GM12878 (cell line): ENCODE measurements around the gene AIF1. TPM values are rescaled to one million over a fixed set of nuclear protein-coding genes. Genes with fewer than 3 reads are reported as not detected.

ENCODE experiments used
- ATAC-seq: fragments of 200-7000 bp; cut with Tn5 transposase; 3 replicates; pipeline ENCODE4 v1.9.1; 2020; ENCODE audit warnings: mild to moderate bottlenecking, moderate library complexity
- BruUV-seq: library from RNA; stranded (reverse); fragments of 400-500 nt; replicated peaks from 2 replicates; lab custom pipeline; 2021; lab: Mats Ljungman, UMichigan
- CTCF ChIA-PET: fragments of 300-600 bp; sonication (Branson Sonifier 250); formaldehyde crosslinking; extraction: SDS; loops from one replicate; lab custom pipeline; 2021; ENCODE audit warnings: inconsistent platforms; lab: Yijun Ruan, JAX
- POLR2A ChIA-PET: fragments of 350-600 bp; formaldehyde crosslinking; extraction: SDS; loops from one replicate; lab custom pipeline; 2021; ENCODE audit warnings: inconsistent platforms; lab: Charles Lee
- RAD21 ChIA-PET: fragments of 300-600 bp; sonication (Branson Sonifier 250); formaldehyde crosslinking; loops from one replicate; lab custom pipeline; 2023; ENCODE audit warnings: antibody characterized with exemption; ENCODE audit not compliant: unreplicated experiment; lab: Charles Lee
- SMC1A ChIA-PET: fragments of 300-600 bp; sonication (Branson Sonifier 250); formaldehyde crosslinking; loops from one replicate; lab custom pipeline; 2023; ENCODE audit not compliant: unreplicated experiment, uncharacterized antibody; lab: Charles Lee
- DNase-seq: peaks from one replicate; pipeline ENCODE4 v3.0.0-alpha.2; 2011; ENCODE audit warnings: low read depth, low spot score
- FAIRE-seq: peaks from 3 replicates; lab custom pipeline; 2011; peaks lifted over from hg19 to GRCh38; lab: Jason Lieb, UNC
- H2AFZ ChIP-seq: 2 replicates; pipeline ENCODE4 v1.6.0; 2011; ENCODE audit warnings: low read depth, low read length, control low read depth; ENCODE audit not compliant: control insufficient read depth
- H3K27ac ChIP-seq: 2 replicates; pipeline ENCODE4 v1.5.1; 2011; ENCODE audit warnings: control low read depth; ENCODE audit not compliant: control insufficient read depth, insufficient read depth
- H3K27me3 ChIP-seq, 2 experiments: replicated peaks in 1 of 2; 2 replicates each; pipeline versions ENCODE4 v1.6.0 to v1.6.1; 2011; ENCODE audit warnings: low read length in 1 of 2; ENCODE audit not compliant: control insufficient read depth in 2 of 2, insufficient read depth in 2 of 2
- H3K36me3 ChIP-seq, 2 experiments: 2 replicates each; pipeline ENCODE4 v1.5.1; 2011; ENCODE audit warnings: low read length in 1 of 2; ENCODE audit not compliant: control insufficient read depth in 2 of 2, insufficient read depth in 2 of 2
- H3K4me1 ChIP-seq: 2 replicates; pipeline ENCODE4 v1.6.1; 2011; ENCODE audit warnings: mild to moderate bottlenecking, low read length, moderate library complexity, mixed read lengths; ENCODE audit not compliant: control insufficient read depth, insufficient read depth
- H3K4me2 ChIP-seq: 2 replicates; pipeline ENCODE4 v1.6.0; 2011; ENCODE audit warnings: control low read depth; ENCODE audit not compliant: control insufficient read depth, insufficient read depth
- H3K4me3 ChIP-seq: fragments of 200-600 bp; sonication (generic); 2 replicates; pipeline ENCODE4 v1.5.1; 2016
- H3K79me2 ChIP-seq: 2 replicates; pipeline ENCODE4 v1.6.0; 2011; ENCODE audit warnings: low read length; ENCODE audit not compliant: control insufficient read depth, insufficient read depth
- H3K9ac ChIP-seq: 2 replicates; pipeline ENCODE4 v1.8.0; 2011; ENCODE audit warnings: low read length, control low read depth, mixed read lengths; ENCODE audit not compliant: control insufficient read depth, insufficient read depth
- H3K9me3 ChIP-seq: replicated peaks from 3 replicates; pipeline ENCODE4 v1.5.1; 2011; ENCODE audit warnings: mild to moderate bottlenecking, low read length; ENCODE audit not compliant: control insufficient read depth, insufficient read depth
- H4K20me1 ChIP-seq: 2 replicates; pipeline ENCODE4 v1.6.0; 2011; ENCODE audit not compliant: control insufficient read depth, insufficient read depth
- BCL11A ChIP-seq: IDR thresholded peaks from 2 replicates; pipeline ENCODE4 v1.6.1; 2011; ENCODE audit warnings: low read depth, low read length
- CEBPB ChIP-seq, 2 experiments: fragments of 150-350 bp in 1 of 2; IDR thresholded peaks; 2 replicates each; pipeline ENCODE4 v1.6.1; 2012 to 2014; ENCODE audit warnings: low read depth in 2 of 2, low read length in 2 of 2, borderline replicate concordance in 1 of 2, inconsistent platforms in 1 of 2
- ELK1 ChIP-seq: IDR thresholded peaks from 2 replicates; pipeline ENCODE4 v1.6.1; 2012; ENCODE audit warnings: low read depth, low read length, improper control_type of control experiment
- EP300 ChIP-seq, 2 experiments: fragments of 150-350 bp in 1 of 2; IDR thresholded peaks; 2 replicates each; pipeline ENCODE4 v1.6.1; 2011 to 2012; ENCODE audit warnings: low read depth in 2 of 2, low read length in 2 of 2, borderline replicate concordance in 1 of 2, improper control_type of control experiment in 1 of 2, inconsistent platforms in 1 of 2; ENCODE audit not compliant: control insufficient read depth in 1 of 2
- FOS ChIP-seq: IDR thresholded peaks from 3 replicates; pipeline ENCODE4 v1.6.1; 2011; ENCODE audit warnings: borderline replicate concordance; ENCODE audit not compliant: insufficient read length; ENCODE audit errors: extremely low read depth
- HDAC6 ChIP-seq: fragments of 200-600 bp; sonication (generic); IDR thresholded peaks from one replicate; pipeline ENCODE4 v1.8.0; 2017; ENCODE audit warnings: antibody characterized with exemption; ENCODE audit not compliant: unreplicated experiment
- NFYB ChIP-seq: IDR thresholded peaks from 2 replicates; pipeline ENCODE4 v1.6.1; 2011; ENCODE audit warnings: low read depth, mild to moderate bottlenecking, low read length, improper control_type of control experiment, moderate library complexity; ENCODE audit not compliant: insufficient read depth
- POU2F2 ChIP-seq: IDR thresholded peaks from 3 replicates; pipeline ENCODE4 v1.6.1; 2011; ENCODE audit warnings: low read depth, mild to moderate bottlenecking, low read length, borderline replicate concordance
- RAD21 ChIP-seq: IDR thresholded peaks from 2 replicates; pipeline ENCODE4 v1.6.1; 2011; ENCODE audit warnings: mild to moderate bottlenecking, low read depth, low read length, moderate library complexity; ENCODE audit not compliant: insufficient read depth
- SP1 ChIP-seq: IDR thresholded peaks from one replicate; pipeline ENCODE4 v1.6.1; 2011; ENCODE audit warnings: low read depth, low read length
- TBL1XR1 ChIP-seq: IDR thresholded peaks from 2 replicates; pipeline ENCODE4 v1.6.1; 2012; ENCODE audit warnings: low read depth, low read length, improper control_type of control experiment
- YBX1 ChIP-seq: fragments of 450-650 bp; IDR thresholded peaks from 2 replicates; pipeline ENCODE4 v1.6.1; 2016; ENCODE audit warnings: antibody characterized with exemption
- ZNF622 ChIP-seq: fragments of 450-650 bp; IDR thresholded peaks from 2 replicates; pipeline ENCODE4 v1.6.1; 2017; ENCODE audit warnings: mild to moderate bottlenecking, inconsistent platforms
- ZSCAN29 ChIP-seq: fragments of 450-650 bp; IDR thresholded peaks from 2 replicates; pipeline ENCODE4 v1.6.1; 2017; ENCODE audit warnings: mild to moderate bottlenecking, moderate library complexity
- WGBS: methylation state at CpG from one replicate; pipeline ENCODE4 v1.1.6; 2016; ENCODE audit warnings: low lambda C conversion rate; ENCODE audit not compliant: insufficient replicate concordance, insufficient coverage; ENCODE audit errors: missing lambda C conversion rate; 5-methylcytosine and 5-hydroxymethylcytosine counted together
- in situ Hi-C: fragments of 300-500 bp; cut with MboI; formaldehyde crosslinking; loops from 9 replicates; pipeline ENCODE4 v1.14.3; 2018; ENCODE audit warnings: mixed read lengths
- intact Hi-C: fragments of 100-400 bp; cut with micrococcal nuclease; formaldehyde crosslinking; loops from one replicate; pipeline ENCODE4 v1.14.2; 2022; ENCODE audit not compliant: unreplicated experiment
- polyA plus RNA-seq, 11 experiments: library from polyadenylated mRNA; depleted of rRNA in 4 of 11; unstranded in 6 of 11; stranded (reverse) in 5 of 11; fragments of >200 nt; fragmentation: Nextera tagmentation in 4 of 11; fragmentation: Illumina TruSeq in 1 of 11; extraction: Ambion mirVana in 4 of 11; extraction: Trizol in 1 of 11; gene quantifications; 1 replicate in 1 of 11; 2 replicates in 10 of 11; pipeline versions ENCODE4 v1.2.1 to v1.2.3, GENCODE V29; 2011 to 2016; ENCODE audit warnings: inconsistent platforms in 2 of 11, missing spikeins in 2 of 11, low read depth in 1 of 11
- total RNA-seq, 4 experiments: library from RNA; depleted of rRNA in 3 of 4; stranded (reverse); fragments of >200 nt in 3 of 4; fragmentation: Illumina TruSeq in 1 of 4; extraction: Trizol in 1 of 4; gene quantifications; 2 replicates each; pipeline versions ENCODE4 v1.2.1 to v1.2.3, GENCODE V29; 2013 to 2021
- TF ChIP-seq, protein P1 (sequence below): IDR thresholded peaks from 2 replicates; pipeline ENCODE4 v1.6.1; 2011; ENCODE audit warnings: low read depth, mild to moderate bottlenecking, low read length, moderate library complexity, borderline replicate concordance; ENCODE audit errors: extremely low read depth

Gene AIF1
- total and polyA plus RNA-seq, 10 of the 15 experiments (the other 5 are each of a cell fraction or from before 2014, with no cell fraction given) = 1.9 to 256 (median 134) TPM

DNA sequence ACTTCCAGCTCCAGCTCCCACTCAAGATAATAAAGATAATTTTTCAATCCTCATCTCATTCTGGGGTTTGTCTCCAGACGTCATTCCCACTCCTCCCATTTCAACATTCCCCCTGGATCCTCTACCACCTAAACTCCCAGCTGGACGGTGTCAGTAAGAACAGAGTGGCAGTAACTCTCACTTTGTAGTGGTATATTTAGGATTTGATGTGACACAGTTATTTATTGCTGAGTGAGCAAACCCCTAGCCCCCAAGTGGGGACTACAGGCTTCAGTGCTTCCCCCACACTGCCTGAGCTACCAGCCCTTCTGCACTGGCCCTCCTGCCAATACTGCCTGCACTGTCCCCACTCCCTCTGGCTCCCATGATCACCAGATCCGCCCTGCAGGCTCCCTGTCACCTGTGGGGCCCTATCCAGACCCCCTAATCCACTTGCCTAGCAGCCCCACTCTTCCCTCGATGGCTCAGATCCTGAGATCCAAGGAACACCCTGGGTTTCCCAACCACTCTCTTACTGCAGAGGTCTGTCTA is 43.2 kb downstream of the AIF1 start:
- Histone ChIP-seq H3K4me3 (peak overlapping the region; percentile 79; the same call in 1 of the 2 replicates), H4K20me1 (no peaks in the 10 kb centered on the region), H3K4me1 (peaks cover 33% of the 10 kb centered on the region), H2AFZ (no peak overlapping the region), H3K79me2 (peaks cover 48% of the 10 kb centered on the region), H3K36me3 (peaks cover 0 to 6% of the 10 kb centered on the region in 2 experiments; a peak in 3 of 4 replicates), H3K4me2 (peak overlapping the region; percentile 99), H3K27ac (no peak overlapping the region), H3K9me3 (no peaks in the 10 kb centered on the region; the same call in 2 of the 3 replicates), H3K27me3 (no peaks in the 10 kb centered on the region)
- no TSS peak for BruUV-seq
- in situ Hi-C loops (no loop called here), intact Hi-C loops (no loop called here)
- DNase-seq (no peak), ATAC-seq (no peak), FAIRE-seq (no peak)
- WGBS = 81% methylated on average over 4 of the region's 4 CpGs
- CTCF ChIA-PET = interaction anchor here (0.7 to 1.8 kb wide), 2 partner anchors 107 to 225 kb away, joined by 3 to 5 read pairs; no protein-coding TSS in a partner anchor
- RAD21 ChIA-PET = interaction anchor here (1.2 kb wide), 1 partner anchor 81 kb away, joined by 3 read pairs; the partner anchor contains the start of gene MSH5
- POLR2A ChIA-PET = interaction anchor here (0.7 to 1.4 kb wide), 3 partner anchors 8 to 80 kb away, joined by 3 to 4 read pairs (median 3); partner anchors contain the start of gene LY6G5B
- TF ChIP-seq ZSCAN29 (no peak), ELK1 (no peak), RAD21 (no peak), FOS (no peak), HDAC6 (no peak), ZNF622 (no peak), EP300 (IDR thresholded peaks at IDR 0.05; ENCODE audit: borderline replicate concordance in 1 of 2, control insufficient read depth in 1 of 2, low read depth in 2 of 2, low read length in 2 of 2) (no peak), NFYB (no peak), POU2F2 (no peak), SP1 (no peak), CEBPB (IDR thresholded peaks at IDR 0.05; ENCODE audit: borderline replicate concordance in 1 of 2, low read depth in 2 of 2, low read length in 2 of 2) (no peak), BCL11A (no peak), TBL1XR1 (no peak), YBX1 (no peak)
- TF ChIP-seq, protein P1, sequence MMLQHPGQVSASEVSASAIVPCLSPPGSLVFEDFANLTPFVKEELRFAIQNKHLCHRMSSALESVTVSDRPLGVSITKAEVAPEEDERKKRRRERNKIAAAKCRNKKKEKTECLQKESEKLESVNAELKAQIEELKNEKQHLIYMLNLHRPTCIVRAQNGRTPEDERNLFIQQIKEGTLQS = no peak
- TF ChIP-seq, all 136 proteins: peak for 0
- peak overlapping the region; percentile 95 for H3K9ac ChIP-seq
- SMC1A ChIA-PET = interaction anchor here (0.6 to 1.0 kb wide), 2 partner anchors 161 to 172 kb away, joined by 3 read pairs; no protein-coding TSS in a partner anchor
